PC-9 (cell line): ENCODE measurements around the gene SHISA7.

Experiments used
- CTCF ChIP-seq: fragments of 200-600 bp; sonication (generic); conservative IDR thresholded peaks from 2 replicates; pipeline ENCODE4 v1.6.1; 2017; ENCODE audit warnings: mixed run types, antibody characterized with exemption, mild to moderate bottlenecking, moderate library complexity
- EZH2 ChIP-seq: fragments of 200-600 bp; sonication (generic); IDR thresholded peaks from 2 replicates; pipeline ENCODE4 v1.8.0; 2017; ENCODE audit warnings: antibody characterized with exemption, low read depth

GRCh38 chr19:55400281-55401087, 42.6 kb downstream of the SHISA7 start:
- no peak for TF ChIP-seq CTCF
- no peak for TF ChIP-seq EZH2
